H1 (cell line): ENCODE results near the gene MUSTN1.

Experiments
- CHD2 ChIP-seq: IDR thresholded peaks from 2 replicates; pipeline ENCODE4 v1.6.1; 2012; ENCODE audit warnings: low read length, improper control_type of control experiment
- CREB1 ChIP-seq: IDR thresholded peaks from 2 replicates; pipeline ENCODE4 v1.6.1; 2012; ENCODE audit warnings: inconsistent platforms
- CTCF ChIP-seq, 3 experiments: IDR thresholded peaks; 1 replicate in 2 of 3; 2 replicates in 1 of 3; pipeline versions ENCODE4 v1.5.1 to v1.6.1; 2011; ENCODE audit warnings: low read length in 3 of 3, mild to moderate bottlenecking in 3 of 3, inconsistent platforms in 2 of 3, low read depth in 1 of 3, moderate library complexity in 1 of 3; ENCODE audit not compliant: insufficient read depth in 1 of 3; ENCODE audit errors: control extremely low read depth in 1 of 3
- POLR2A ChIP-seq, 2 experiments: IDR thresholded peaks; 1 replicate in 1 of 2; 2 replicates in 1 of 2; pipeline ENCODE4 v1.6.1; 2011; ENCODE audit warnings: low read depth in 2 of 2, low read length in 2 of 2, mild to moderate bottlenecking in 2 of 2; ENCODE audit errors: control extremely low read depth in 1 of 2
- RFX5 ChIP-seq: IDR thresholded peaks from 2 replicates; pipeline ENCODE4 v1.6.1; 2011; ENCODE audit warnings: low read depth, low read length, improper control_type of control experiment, borderline replicate concordance
- SIRT6 ChIP-seq: IDR thresholded peaks from one replicate; pipeline ENCODE4 v1.7.1; 2012; ENCODE audit warnings: low read length, inconsistent platforms
- TF ChIP-seq, protein P1 (sequence below): IDR thresholded peaks from 2 replicates; pipeline ENCODE4 v1.6.1; 2011; ENCODE audit warnings: low read length, improper control_type of control experiment
- TF ChIP-seq, protein P2 (sequence below): IDR thresholded peaks from 2 replicates; pipeline ENCODE4 v1.6.1; 2012; ENCODE audit warnings: inconsistent platforms

- TF ChIP-seq, protein P1, sequence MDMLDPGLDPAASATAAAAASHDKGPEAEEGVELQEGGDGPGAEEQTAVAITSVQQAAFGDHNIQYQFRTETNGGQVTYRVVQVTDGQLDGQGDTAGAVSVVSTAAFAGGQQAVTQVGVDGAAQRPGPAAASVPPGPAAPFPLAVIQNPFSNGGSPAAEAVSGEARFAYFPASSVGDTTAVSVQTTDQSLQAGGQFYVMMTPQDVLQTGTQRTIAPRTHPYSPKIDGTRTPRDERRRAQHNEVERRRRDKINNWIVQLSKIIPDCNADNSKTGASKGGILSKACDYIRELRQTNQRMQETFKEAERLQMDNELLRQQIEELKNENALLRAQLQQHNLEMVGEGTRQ = no peak
- TF ChIP-seq, protein P2, sequence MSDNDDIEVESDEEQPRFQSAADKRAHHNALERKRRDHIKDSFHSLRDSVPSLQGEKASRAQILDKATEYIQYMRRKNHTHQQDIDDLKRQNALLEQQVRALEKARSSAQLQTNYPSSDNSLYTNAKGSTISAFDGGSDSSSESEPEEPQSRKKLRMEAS = no peak
- TF ChIP-seq SIRT6 (no peak), POLR2A (IDR thresholded peaks at IDR 0.05; ENCODE audit: control extremely low read depth in 1 of 2, low read depth in 2 of 2, low read length in 2 of 2) (no peak), CREB1 (no peak), CTCF (IDR thresholded peaks at IDR 0.05; ENCODE audit: control extremely low read depth in 1 of 3, insufficient read depth in 1 of 3, low read depth in 1 of 3, low read length in 3 of 3) (no peak), CHD2 (no peak), RFX5 (no peak)
These were observed at the start of gene MUSTN1 for GRCh38 chr3:52834871-52835501.
